HepG2 (cell line): ENCODE data around the gene SAP25. TPM values are rescaled to one million over a fixed set of nuclear protein-coding genes. Genes with fewer than 3 reads are reported as not detected.

Experiments
- FOXA3 ChIP-seq: IDR thresholded peaks from 2 replicates; pipeline ENCODE4 v1.6.1; 2016; ENCODE audit warnings: missing genetic modification reagents, missing compliant biosample characterization
- JUND ChIP-seq: sonication (generic); formaldehyde crosslinking; IDR thresholded peaks from 2 replicates; pipeline ENCODE4 v1.8.0; 2022; ENCODE audit warnings: mild to moderate bottlenecking, missing genetic modification reagents
- KMT2B ChIP-seq: IDR thresholded peaks from 2 replicates; pipeline ENCODE4 v1.6.1; 2016; ENCODE audit warnings: missing genetic modification reagents, missing compliant biosample characterization
- MAZ ChIP-seq, 2 experiments: sonication (generic) in 1 of 2; formaldehyde crosslinking in 1 of 2; IDR thresholded peaks; 2 replicates each; pipeline versions ENCODE4 v1.5.0 to v1.6.1; 2012 to 2020; ENCODE audit warnings: low read depth in 2 of 2, mild to moderate bottlenecking in 2 of 2, borderline replicate concordance in 1 of 2, improper control_type of control experiment in 1 of 2, low read length in 1 of 2, missing genetic modification reagents in 1 of 2, moderate library complexity in 1 of 2
- PCBP2 ChIP-seq: fragments of 200-400 bp; formaldehyde crosslinking; optimal IDR thresholded peaks from 2 replicates; pipeline ENCODE3; 2018; ENCODE audit warnings: low read length, low read depth; ENCODE audit not compliant: poor library complexity, severe bottlenecking
- RAD51 ChIP-seq: fragments of 450-650 bp; IDR thresholded peaks from 2 replicates; pipeline ENCODE4 v1.6.1; 2016; ENCODE audit warnings: borderline replicate concordance
- USF2 ChIP-seq, 2 experiments: sonication (generic) in 1 of 2; formaldehyde crosslinking in 1 of 2; IDR thresholded peaks; 2 replicates each; pipeline versions ENCODE4 v1.5.1 to v1.6.1; 2011 to 2020; ENCODE audit warnings: borderline replicate concordance in 1 of 2, low read depth in 1 of 2, low read length in 1 of 2, mild to moderate bottlenecking in 1 of 2, missing genetic modification reagents in 1 of 2, moderate library complexity in 1 of 2
- YEATS4 ChIP-seq: sonication (generic); formaldehyde crosslinking; IDR thresholded peaks from 2 replicates; pipeline ENCODE4 v1.4.0; 2020; ENCODE audit warnings: missing genetic modification reagents, borderline replicate concordance
- ZFP1 ChIP-seq: IDR thresholded peaks from 2 replicates; pipeline ENCODE4 v1.6.1; 2016
- ZNF251 ChIP-seq: sonication (generic); formaldehyde crosslinking; IDR thresholded peaks from 2 replicates; pipeline ENCODE4 v1.9.0; 2021; ENCODE audit warnings: mild to moderate bottlenecking, missing genetic modification reagents
- ZNF318 ChIP-seq: sonication (generic); formaldehyde crosslinking; IDR thresholded peaks from 2 replicates; pipeline ENCODE4 v1.4.0; 2020; ENCODE audit warnings: mild to moderate bottlenecking, missing genetic modification reagents
- ZNF839 ChIP-seq: sonication (generic); formaldehyde crosslinking; IDR thresholded peaks from 2 replicates; pipeline ENCODE4 v1.4.0; 2020; ENCODE audit warnings: missing genetic modification reagents, mild to moderate bottlenecking, borderline replicate concordance
- polyA plus RNA-seq, 8 experiments: library from polyadenylated mRNA; depleted of rRNA in 3 of 8; stranded (reverse) in 7 of 8; unstranded in 1 of 8; fragments of >200 nt; fragmentation: Illumina TruSeq in 4 of 8; extraction: Trizol in 4 of 8; gene quantifications; 2 replicates each; pipeline versions ENCODE4 v1.2.1 to v1.2.3, GENCODE V29; 2011 to 2016; ENCODE audit warnings: low read depth in 4 of 8, missing spikeins in 1 of 8, mixed read lengths in 1 of 8; ENCODE audit not compliant: insufficient read depth in 1 of 8
- total RNA-seq, 5 experiments: library from RNA; depleted of rRNA; stranded (reverse); fragments of >200 nt; fragmentation: Illumina TruSeq; extraction: Trizol; gene quantifications; 2 replicates each; pipeline ENCODE4 v1.2.3, GENCODE V29; 2016; ENCODE audit warnings: low read depth in 1 of 5
- TF ChIP-seq, protein P1 (sequence below): sonication (generic); formaldehyde crosslinking; IDR thresholded peaks from 2 replicates; pipeline ENCODE4 v1.4.0; 2020; ENCODE audit warnings: missing genetic modification reagents, mild to moderate bottlenecking, borderline replicate concordance

SAP25 gene
- total and polyA plus RNA-seq, 2 of the 13 experiments (the other 11 are each of a cell fraction or from before 2014, with no cell fraction given) = 0.15 to 0.20 TPM

DNA sequence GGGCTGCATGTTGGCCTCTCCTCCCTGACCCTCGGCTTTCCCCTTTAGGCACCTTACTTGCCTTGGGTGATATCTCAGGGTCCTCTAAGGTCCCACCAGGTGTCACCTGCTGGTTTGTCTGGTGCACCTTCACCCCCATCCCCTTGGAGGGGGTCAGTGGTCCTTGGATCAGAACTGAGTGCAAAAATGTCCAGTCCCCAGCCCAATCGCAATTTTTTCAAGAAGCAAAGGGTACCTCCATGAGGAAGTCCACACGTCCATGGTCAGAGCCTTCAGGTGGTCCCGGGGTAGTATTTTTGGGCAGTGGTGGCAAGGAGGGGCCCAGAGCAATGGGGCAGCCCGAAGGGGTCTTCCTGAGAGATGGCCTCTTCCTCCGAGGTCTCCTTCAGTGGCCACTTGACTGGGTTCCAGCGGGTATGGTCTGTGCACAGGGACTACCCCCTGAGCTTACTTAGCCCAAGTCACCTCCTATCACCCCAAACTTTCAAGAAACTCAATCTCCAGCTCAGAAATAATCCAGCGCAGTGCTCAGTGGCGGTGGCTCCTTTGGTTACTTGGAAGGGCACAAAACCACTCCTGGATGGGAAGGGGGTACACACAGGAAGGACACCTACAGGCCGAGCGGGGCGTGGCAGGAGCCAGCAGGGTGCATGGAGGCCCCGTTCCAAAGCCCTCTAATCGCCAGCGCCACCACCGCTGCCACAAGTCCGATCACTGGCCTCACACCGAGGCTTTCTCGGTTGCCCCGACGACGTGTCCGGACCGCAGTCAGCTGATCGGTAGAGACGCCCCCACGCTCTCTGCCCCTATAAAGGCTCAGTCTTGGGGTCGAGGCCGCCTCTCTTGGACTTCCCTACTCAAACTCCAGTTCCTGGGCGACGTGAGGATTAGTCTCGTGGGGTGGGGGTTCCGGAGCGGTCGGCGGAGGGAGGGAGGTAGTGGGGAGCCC, 4.5 kb downstream of the SAP25 start (continued):
- peak; percentile 97 for TF ChIP-seq ZNF318 (CRISPR knock-in tag)
- peak; percentile 43; the same call in 1 of the 2 replicates for TF ChIP-seq USF2 (IDR thresholded peaks at IDR 0.05; ENCODE audit: low read depth, low read length)
- peak; percentile 79; the same call in 1 of the 2 replicates for TF ChIP-seq USF2 (CRISPR knock-in tag; IDR thresholded peaks at IDR 0.05; ENCODE audit: borderline replicate concordance)
- peak; percentile 57 for TF ChIP-seq FOXA3 (CRISPR knock-in tag)
- no peak; the same call in none of the 2 replicates for TF ChIP-seq ZFP1 (CRISPR knock-in tag)
- peak; percentile 56 for TF ChIP-seq YEATS4 (CRISPR knock-in tag)
- no peak for TF ChIP-seq ZNF251 (CRISPR knock-in tag)
- TF ChIP-seq, protein P1, sequence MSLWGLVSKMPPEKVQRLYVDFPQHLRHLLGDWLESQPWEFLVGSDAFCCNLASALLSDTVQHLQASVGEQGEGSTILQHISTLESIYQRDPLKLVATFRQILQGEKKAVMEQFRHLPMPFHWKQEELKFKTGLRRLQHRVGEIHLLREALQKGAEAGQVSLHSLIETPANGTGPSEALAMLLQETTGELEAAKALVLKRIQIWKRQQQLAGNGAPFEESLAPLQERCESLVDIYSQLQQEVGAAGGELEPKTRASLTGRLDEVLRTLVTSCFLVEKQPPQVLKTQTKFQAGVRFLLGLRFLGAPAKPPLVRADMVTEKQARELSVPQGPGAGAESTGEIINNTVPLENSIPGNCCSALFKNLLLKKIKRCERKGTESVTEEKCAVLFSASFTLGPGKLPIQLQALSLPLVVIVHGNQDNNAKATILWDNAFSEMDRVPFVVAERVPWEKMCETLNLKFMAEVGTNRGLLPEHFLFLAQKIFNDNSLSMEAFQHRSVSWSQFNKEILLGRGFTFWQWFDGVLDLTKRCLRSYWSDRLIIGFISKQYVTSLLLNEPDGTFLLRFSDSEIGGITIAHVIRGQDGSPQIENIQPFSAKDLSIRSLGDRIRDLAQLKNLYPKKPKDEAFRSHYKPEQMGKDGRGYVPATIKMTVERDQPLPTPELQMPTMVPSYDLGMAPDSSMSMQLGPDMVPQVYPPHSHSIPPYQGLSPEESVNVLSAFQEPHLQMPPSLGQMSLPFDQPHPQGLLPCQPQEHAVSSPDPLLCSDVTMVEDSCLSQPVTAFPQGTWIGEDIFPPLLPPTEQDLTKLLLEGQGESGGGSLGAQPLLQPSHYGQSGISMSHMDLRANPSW (CRISPR knock-in tag) = peak; percentile 71; the same call in 1 of the 2 replicates
- no peak for TF ChIP-seq PCBP2
- no peak; the same call in 1 of the 2 replicates for TF ChIP-seq JUND (CRISPR knock-in tag)
- no peak; the same call in 1 of the 2 replicates for TF ChIP-seq MAZ (IDR thresholded peaks at IDR 0.05; ENCODE audit: borderline replicate concordance, low read depth, low read length)
- TF ChIP-seq MAZ (CRISPR knock-in tag; IDR thresholded peaks at IDR 0.05; ENCODE audit: low read depth) = peak; percentile 85; the same call in 1 of the 2 replicates
- TF ChIP-seq RAD51 = peak; percentile 11; the same call in 1 of the 2 replicates
- TF ChIP-seq ZNF839 (CRISPR knock-in tag) = peak; percentile 7; the same call in 1 of the 2 replicates
- TF ChIP-seq KMT2B (CRISPR knock-in tag) = no peak
